Upper lobe of left lung (tissue), 6 donors: ENCODE data around the gene GALNT18. TPM values are rescaled to one million over a fixed set of nuclear protein-coding genes. Genes with fewer than 3 reads are reported as not detected.

ENCODE experiments used
- ATAC-seq, 2 donors: fragments of 200-7000 bp; cut with Tn5 transposase; one replicate each; pipeline ENCODE4 v1.9.1; 2022; ENCODE audit warnings: mild to moderate bottlenecking in 2 of 2, moderate library complexity in 2 of 2; ENCODE audit not compliant: low FRiP score in 2 of 2
- DNase-seq, 2 donors: peaks; one replicate each; pipeline ENCODE4 v3.0.0-alpha.2; 2019 to 2020
- H3K27ac ChIP-seq, 4 donors: fragments of 200-600 bp; sonication (generic); one replicate each; pipeline ENCODE4 v1.5.1; 2016 to 2019
- H3K27me3 ChIP-seq, 4 donors: fragments of 200-600 bp; sonication (generic); one replicate each; pipeline ENCODE4 v1.5.1; 2017 to 2019
- H3K36me3 ChIP-seq, 4 donors: fragments of 200-600 bp; sonication (generic); one replicate each; pipeline ENCODE4 v1.5.1; 2016 to 2019
- H3K4me1 ChIP-seq, 4 donors: fragments of 200-600 bp; sonication (generic); one replicate each; pipeline ENCODE4 v1.5.1; 2018 to 2019
- H3K4me3 ChIP-seq, 4 donors: fragments of 200-600 bp; sonication (generic); one replicate each; pipeline ENCODE4 v1.5.1; 2017 to 2019; ENCODE audit warnings: mild to moderate bottlenecking in 2 of 4, moderate library complexity in 1 of 4
- H3K9me3 ChIP-seq, 4 donors: fragments of 200-600 bp; sonication (generic); one replicate each; pipeline ENCODE4 v1.5.1; 2018 to 2019
- CTCF ChIP-seq, 6 experiments: fragments of 450-650 bp in 4 of 6; fragments of 200-600 bp in 2 of 6; sonication (generic) in 2 of 6; IDR thresholded peaks; one replicate each; pipeline ENCODE4 v1.5.1; 2016 to 2019; ENCODE audit warnings: antibody characterized with exemption in 6 of 6
- EP300 ChIP-seq, 4 donors: sonication (generic); formaldehyde crosslinking; IDR thresholded peaks; one replicate each; pipeline ENCODE4 v1.5.1; 2017; ENCODE audit warnings: antibody characterized with exemption in 4 of 4, control low read depth in 2 of 4
- POLR2A ChIP-seq, 4 donors: fragments of 450-650 bp; IDR thresholded peaks; one replicate each; pipeline ENCODE4 v1.5.1; 2016 to 2017; ENCODE audit warnings: antibody characterized with exemption in 4 of 4, mild to moderate bottlenecking in 2 of 4
- POLR2AphosphoS5 ChIP-seq, 2 donors: sonication (generic); formaldehyde crosslinking; IDR thresholded peaks; one replicate each; pipeline ENCODE4 v1.5.1; 2017; ENCODE audit warnings: antibody characterized with exemption in 2 of 2
- WGBS, 2 donors: methylation state at CpG; one replicate each; pipeline ENCODE4 v1.1.5; 2017 to 2018; 5-methylcytosine and 5-hydroxymethylcytosine counted together
- total RNA-seq, 6 donors: library from RNA; depleted of rRNA in 4 of 6; stranded (reverse); fragments of >200 nt in 4 of 6; gene quantifications; one replicate each; pipeline versions ENCODE4 v1.1.0 to v1.2.1, GENCODE V29; 2016 to 2021
- donor health status: DM: no; HTN: no; CAD: no; lungs with moderate emphysema.
- donor health status: DM: no; HTN: yes; CAD: no; lungs with severe emphysema.

Gene GALNT18
- total RNA-seq, 6 donors from 2014 or later = 48.2 to 115 (median 61.8) TPM

- Histone ChIP-seq H3K4me3 (no peak overlapping the region), H3K9me3 (no peaks in the 10 kb centered on the region), H3K27ac (no peak overlapping the region), H3K27me3 (no peaks in the 10 kb centered on the region), H3K36me3 (no peaks in the 10 kb centered on the region), H3K4me1 (peaks cover 25 to 35% (median 28%) of the 10 kb centered on the region in 4 donors)
- 53 to 57% methylated on average over 12 of the region's 12 CpGs for WGBS, 2 donors
- TF ChIP-seq POLR2A (IDR thresholded peaks at IDR 0.05) = no peak
- no peak for TF ChIP-seq POLR2AphosphoS5 (IDR thresholded peaks at IDR 0.05)
- no peak for ATAC-seq
- no peak for DNase-seq
Observed at GRCh38 chr11:11349106-11349825, 272.5 kb downstream of the GALNT18 start.

GRCh38 chr11:11348303-11348702 is 273.5 kb downstream of the GALNT18 start:
- H3K36me3 ChIP-seq = no peaks in the 10 kb centered on the region
- no peak overlapping the region for H3K27ac ChIP-seq
- no peak overlapping the region for H3K4me3 ChIP-seq
- ATAC-seq (no peak), DNase-seq (no peak)
- no peaks in the 10 kb centered on the region for H3K27me3 ChIP-seq
- H3K9me3 ChIP-seq = no peaks in the 10 kb centered on the region
- no peak for TF ChIP-seq POLR2A (IDR thresholded peaks at IDR 0.05)
- no peak for TF ChIP-seq EP300 (IDR thresholded peaks at IDR 0.05)
- no peak for TF ChIP-seq CTCF (IDR thresholded peaks at IDR 0.05)
- TF ChIP-seq POLR2AphosphoS5 (IDR thresholded peaks at IDR 0.05) = no peak
- H3K4me1 ChIP-seq = peaks cover 25 to 35% (median 28%) of the 10 kb centered on the region in 4 donors
- WGBS, 2 donors = 77 to 84% methylated on average over 5 of the region's 5 CpGs

- no peak for TF ChIP-seq POLR2AphosphoS5 (IDR thresholded peaks at IDR 0.05)
- TF ChIP-seq POLR2A (IDR thresholded peaks at IDR 0.05) = no peak
- no peak for TF ChIP-seq CTCF (IDR thresholded peaks at IDR 0.05)
- no peak for TF ChIP-seq EP300 (IDR thresholded peaks at IDR 0.05)
- ATAC-seq = peak in 1 of 2 donors; percentile 33
- Histone ChIP-seq H3K36me3 (no peaks in the 10 kb centered on the region), H3K9me3 (no peaks in the 10 kb centered on the region), H3K27me3 (no peaks in the 10 kb centered on the region), H3K4me3 (no peak overlapping the region), H3K4me1 (peaks cover 25 to 35% (median 28%) of the 10 kb centered on the region in 4 donors), H3K27ac (peak overlapping the region in 1 of 4 donors; percentile 18)
- no peak for DNase-seq
- 64 to 74% methylated on average over 7 of the region's 7 CpGs for WGBS, 2 donors
Observed at GRCh38 chr11:11347592-11347991, 274.2 kb downstream of the GALNT18 start.

- H3K9me3 ChIP-seq = no peaks in the 10 kb centered on the region
- H3K27ac ChIP-seq = no peak overlapping the region
- peaks cover 25 to 35% (median 27%) of the 10 kb centered on the region in 4 donors for H3K4me1 ChIP-seq
- no peak for ATAC-seq
- DNase-seq = no peak
- TF ChIP-seq EP300 (IDR thresholded peaks at IDR 0.05) (no peak), POLR2A (IDR thresholded peaks at IDR 0.05) (no peak)
- WGBS, 2 donors = 83 to 90% methylated on average over 4 of the region's 4 CpGs
- no peaks in the 10 kb centered on the region for H3K27me3 ChIP-seq
- no peak overlapping the region for H3K4me3 ChIP-seq
- no peaks in the 10 kb centered on the region for H3K36me3 ChIP-seq
Observed at GRCh38 chr11:11346303-11346702, 275.5 kb downstream of the GALNT18 start.

GRCh38 chr11:11345099-11345498 is 276.7 kb downstream of the GALNT18 start:
- no peak for TF ChIP-seq POLR2A (IDR thresholded peaks at IDR 0.05)
- TF ChIP-seq POLR2AphosphoS5 (IDR thresholded peaks at IDR 0.05) = peak in 1 of 2 donors; percentile 25
- WGBS, 2 donors = 65 to 92% methylated on average over 1 of the region's 1 CpG
- Histone ChIP-seq H3K27me3 (no peaks in the 10 kb centered on the region), H3K27ac (no peak overlapping the region), H3K36me3 (peaks cover 0 to 8% (median 0%) of the 10 kb centered on the region in 4 donors), H3K4me1 (peaks cover 14 to 27% (median 15%) of the 10 kb centered on the region in 4 donors), H3K4me3 (no peak overlapping the region), H3K9me3 (no peaks in the 10 kb centered on the region)
- ATAC-seq = peak in 1 of 2 donors; percentile 64
- DNase-seq = peak in 1 of 2 donors; percentile 87

- Histone ChIP-seq H3K27ac (no peak overlapping the region), H3K4me3 (no peak overlapping the region), H3K4me1 (peaks cover 4 to 18% (median 9%) of the 10 kb centered on the region in 4 donors), H3K9me3 (no peaks in the 10 kb centered on the region), H3K36me3 (peaks cover 0 to 19% (median 0%) of the 10 kb centered on the region in 4 donors), H3K27me3 (no peaks in the 10 kb centered on the region)
- no peak for TF ChIP-seq EP300 (IDR thresholded peaks at IDR 0.05)
- no peak for TF ChIP-seq POLR2AphosphoS5 (IDR thresholded peaks at IDR 0.05)
- no peak for TF ChIP-seq CTCF (IDR thresholded peaks at IDR 0.05)
- no peak for TF ChIP-seq POLR2A (IDR thresholded peaks at IDR 0.05)
- ATAC-seq (peak in 1 of 2 donors; percentile 17), DNase-seq (no peak)
- 61 to 77% methylated on average over 3 of the region's 3 CpGs for WGBS, 2 donors
Observed at GRCh38 chr11:11344045-11344444, 277.8 kb downstream of the GALNT18 start.
